ENCODE data around the gene GEMIN8. TPM values are rescaled to one million over a fixed set of nuclear protein-coding genes. Genes with fewer than 3 reads are reported as not detected.
A peak's percentile ranks its signal among the peaks of the same experiment; 100 is the strongest.

Gene GEMIN8
- total RNA-seq = 12.5 and 15.8 TPM in 2 replicates
- 12.4 and 12.5 TPM in 2 replicates for polyA plus RNA-seq

GRCh38 chrX:14029425-14030173, at the start of gene GEMIN8:
TSS of gene GEMIN8 (minus strand) at chrX:14029892. CDS start at chrX:14021478, 8,414 bp downstream.
- H3K4me3 ChIP-seq = peak within 1 kb of the TSS; percentile 36
- WGBS (ENCODE audit: low lambda C conversion rate, missing lambda C conversion rate) = 44% methylated on average over 56 of the region's 67 CpGs
- peak within 1 kb of the TSS; percentile 70 for H3K4me2 ChIP-seq
- TF ChIP-seq EZH2phosphoT487 (IDR thresholded peaks at IDR 0.05; ENCODE audit: low read depth, severe bottlenecking, unreplicated experiment) = no peak
- no peak for TF ChIP-seq CTCF (IDR thresholded peaks at IDR 0.05; ENCODE audit: poor library complexity)
- TF ChIP-seq EZH2 (IDR thresholded peaks at IDR 0.05; ENCODE audit: borderline replicate concordance) = no peak
- H3K27ac ChIP-seq = peak within 1 kb of the TSS; percentile 86
- H3K36me3 ChIP-seq (replicated peaks; ENCODE audit: insufficient read depth, low read depth) = no peaks in the 10 kb centered on the region
- H3K9me2 ChIP-seq (replicated peaks; ENCODE audit: insufficient read depth) = no peaks in the 10 kb centered on the region
- H2AFZ ChIP-seq = peak within 1 kb of the TSS; percentile 66
- DNase-seq (ENCODE audit: low spot score) = peak; percentile 91
- H3K79me2 ChIP-seq = peaks cover 6% of the 10 kb centered on the region
- no peaks in the 10 kb centered on the region for H4K20me1 ChIP-seq (ENCODE audit: insufficient read depth, poor library complexity, severe bottlenecking)
- H3K4me1 ChIP-seq (ENCODE audit: insufficient read depth) = no peaks in the 10 kb centered on the region
- H3K27me3 ChIP-seq = no peaks in the 10 kb centered on the region
- H3K9me3 ChIP-seq (ENCODE audit: low read depth) = no peaks in the 10 kb centered on the region

GRCh38 chrX:14076639-14077038, 46.9 kb upstream of the GEMIN8 start:
- Histone ChIP-seq H3K4me3 (no peak overlapping the region), H3K36me3 (replicated peaks; ENCODE audit: insufficient read depth, low read depth) (no peaks in the 10 kb centered on the region), H3K79me2 (no peaks in the 10 kb centered on the region), H3K9me2 (replicated peaks; ENCODE audit: insufficient read depth) (no peaks in the 10 kb centered on the region), H2AFZ (no peak overlapping the region), H3K4me1 (ENCODE audit: insufficient read depth) (no peaks in the 10 kb centered on the region), H3K4me2 (no peak overlapping the region), H3K9me3 (ENCODE audit: low read depth) (no peaks in the 10 kb centered on the region), H3K27ac (no peak overlapping the region), H4K20me1 (ENCODE audit: insufficient read depth, poor library complexity, severe bottlenecking) (no peaks in the 10 kb centered on the region), H3K27me3 (no peaks in the 10 kb centered on the region)
- no peak for DNase-seq (ENCODE audit: low spot score)
- TF ChIP-seq CTCF (IDR thresholded peaks at IDR 0.05; ENCODE audit: poor library complexity) (no peak), EZH2 (IDR thresholded peaks at IDR 0.05; ENCODE audit: borderline replicate concordance) (no peak), EZH2phosphoT487 (IDR thresholded peaks at IDR 0.05; ENCODE audit: low read depth, severe bottlenecking, unreplicated experiment) (no peak)

- H3K4me1 ChIP-seq (ENCODE audit: insufficient read depth) = no peaks in the 10 kb centered on the region
- no peak for TF ChIP-seq EZH2 (IDR thresholded peaks at IDR 0.05; ENCODE audit: borderline replicate concordance)
- no peak for TF ChIP-seq EZH2phosphoT487 (IDR thresholded peaks at IDR 0.05; ENCODE audit: low read depth, severe bottlenecking, unreplicated experiment)
- no peak for TF ChIP-seq CTCF (IDR thresholded peaks at IDR 0.05; ENCODE audit: poor library complexity)
- H3K36me3 ChIP-seq (replicated peaks; ENCODE audit: insufficient read depth, low read depth) = no peaks in the 10 kb centered on the region
- no peak overlapping the region for H3K27ac ChIP-seq
- H3K4me2 ChIP-seq = no peak overlapping the region
- no peak overlapping the region for H3K4me3 ChIP-seq
- H2AFZ ChIP-seq = no peak overlapping the region
- H3K27me3 ChIP-seq = no peaks in the 10 kb centered on the region
- no peaks in the 10 kb centered on the region for H4K20me1 ChIP-seq (ENCODE audit: insufficient read depth, poor library complexity, severe bottlenecking)
- no peaks in the 10 kb centered on the region for H3K9me3 ChIP-seq (ENCODE audit: low read depth)
- H3K9me2 ChIP-seq (replicated peaks; ENCODE audit: insufficient read depth) = no peaks in the 10 kb centered on the region
- DNase-seq (ENCODE audit: low spot score) = no peak
- H3K79me2 ChIP-seq = no peaks in the 10 kb centered on the region
These were observed 43.9 kb upstream of the GEMIN8 start for GRCh38 chrX:14073556-14073955.

Data from hepatocyte (in vitro differentiated cells).